Measurements from ENCODE around the gene CPNE6.

CPNE6 gene

DNA sequence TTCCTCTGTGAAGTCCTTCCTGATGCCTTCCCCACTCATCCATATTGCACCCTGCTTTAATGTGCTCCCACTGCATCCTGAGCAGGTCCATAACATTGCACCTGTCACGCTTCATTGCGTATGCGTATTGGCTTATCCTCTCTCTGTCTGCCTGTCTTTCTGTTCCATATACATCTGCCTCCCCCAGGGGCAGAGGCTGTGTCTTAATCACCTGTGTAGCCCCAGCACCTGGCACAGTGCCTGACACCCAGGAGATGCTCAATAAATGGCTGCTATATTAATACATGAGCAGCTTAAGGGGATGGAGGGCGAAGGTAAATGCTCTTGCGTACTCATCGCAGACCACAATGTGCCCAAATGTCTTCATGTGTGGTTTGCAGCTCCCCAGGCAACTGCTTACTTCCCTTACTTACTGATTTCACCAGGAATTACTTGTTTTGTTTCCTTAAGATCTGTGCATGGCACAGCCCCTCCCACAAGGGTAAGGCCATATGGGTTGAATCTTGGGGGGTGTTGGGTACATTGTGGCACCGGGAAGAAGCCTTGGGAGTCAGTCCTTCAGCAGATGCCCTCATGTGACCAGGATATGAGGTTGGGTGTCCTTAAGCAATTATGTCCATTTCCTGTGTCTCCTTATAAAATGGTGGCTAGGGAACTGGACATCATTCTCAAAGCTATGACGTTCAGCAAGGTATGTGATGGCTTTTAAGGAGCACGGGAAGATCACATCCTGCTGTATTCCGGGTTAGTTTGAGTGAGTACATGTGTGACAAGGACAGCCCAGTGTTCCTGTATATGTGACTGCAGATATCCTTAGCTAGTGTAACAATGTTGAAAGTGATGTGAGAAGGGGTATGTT, 848 bp upstream of the CPNE6 start:
- no peak for DNase-seq
- Mint-ChIP-seq H3K9me3 (no peaks in the 10 kb centered on the region), H3K27me3 (peaks cover 9% of the 10 kb centered on the region), H3K36me3 (ENCODE audit: low read depth) (no peaks in the 10 kb centered on the region), H3K27ac (peak overlapping the region; percentile 54), H3K4me1 (ENCODE audit: low read depth) (peaks cover 16% of the 10 kb centered on the region), H3K4me3 (no peak overlapping the region)

DNA sequence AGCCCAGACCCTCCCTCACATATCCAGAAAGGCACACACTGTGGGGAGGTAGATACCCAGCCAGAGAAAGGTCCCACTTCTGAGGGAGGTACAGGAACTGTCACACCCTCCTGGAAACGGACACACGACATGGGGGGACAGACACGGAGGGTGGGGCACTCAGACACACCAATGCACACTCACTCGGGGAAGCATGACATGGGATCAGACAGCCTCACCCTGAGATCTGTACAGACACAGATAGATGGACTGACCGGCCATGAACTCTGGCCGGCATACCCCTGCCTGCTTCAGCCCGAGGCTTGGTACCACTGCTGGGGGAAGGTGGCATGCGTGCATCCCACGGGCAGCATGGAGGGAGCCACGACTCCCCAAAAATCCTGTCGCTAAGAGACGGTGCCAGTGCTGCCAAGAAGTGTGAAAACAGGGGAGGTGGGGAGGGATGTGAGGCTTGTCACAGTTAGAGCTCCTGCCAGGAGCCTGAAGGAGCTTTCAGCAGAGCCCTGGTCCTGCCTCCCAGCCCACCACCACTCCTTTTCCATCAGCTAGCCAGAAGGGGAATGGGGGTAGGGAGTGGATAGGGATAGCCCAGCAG, 571 bp downstream of the CPNE6 start:
- Mint-ChIP-seq H3K4me3 (no peak overlapping the region), H3K27ac (no peak overlapping the region), H3K36me3 (ENCODE audit: low read depth) (no peaks in the 10 kb centered on the region), H3K27me3 (peaks cover 9% of the 10 kb centered on the region), H3K9me3 (no peaks in the 10 kb centered on the region), H3K4me1 (ENCODE audit: low read depth) (peaks cover 16% of the 10 kb centered on the region)
- no peak for DNase-seq

- DNase-seq, result no peak
- Mint-ChIP-seq H3K27me3 (peaks cover 9% of the 10 kb centered on the region), H3K4me1 (ENCODE audit: low read depth) (peaks cover 16% of the 10 kb centered on the region), H3K36me3 (ENCODE audit: low read depth) (no peaks in the 10 kb centered on the region), H3K4me3 (no peak overlapping the region), H3K9me3 (no peaks in the 10 kb centered on the region), H3K27ac (no peak overlapping the region)
Observed at GRCh38 chr14:24072436-24072835, 1.1 kb downstream of the CPNE6 start.

DNA sequence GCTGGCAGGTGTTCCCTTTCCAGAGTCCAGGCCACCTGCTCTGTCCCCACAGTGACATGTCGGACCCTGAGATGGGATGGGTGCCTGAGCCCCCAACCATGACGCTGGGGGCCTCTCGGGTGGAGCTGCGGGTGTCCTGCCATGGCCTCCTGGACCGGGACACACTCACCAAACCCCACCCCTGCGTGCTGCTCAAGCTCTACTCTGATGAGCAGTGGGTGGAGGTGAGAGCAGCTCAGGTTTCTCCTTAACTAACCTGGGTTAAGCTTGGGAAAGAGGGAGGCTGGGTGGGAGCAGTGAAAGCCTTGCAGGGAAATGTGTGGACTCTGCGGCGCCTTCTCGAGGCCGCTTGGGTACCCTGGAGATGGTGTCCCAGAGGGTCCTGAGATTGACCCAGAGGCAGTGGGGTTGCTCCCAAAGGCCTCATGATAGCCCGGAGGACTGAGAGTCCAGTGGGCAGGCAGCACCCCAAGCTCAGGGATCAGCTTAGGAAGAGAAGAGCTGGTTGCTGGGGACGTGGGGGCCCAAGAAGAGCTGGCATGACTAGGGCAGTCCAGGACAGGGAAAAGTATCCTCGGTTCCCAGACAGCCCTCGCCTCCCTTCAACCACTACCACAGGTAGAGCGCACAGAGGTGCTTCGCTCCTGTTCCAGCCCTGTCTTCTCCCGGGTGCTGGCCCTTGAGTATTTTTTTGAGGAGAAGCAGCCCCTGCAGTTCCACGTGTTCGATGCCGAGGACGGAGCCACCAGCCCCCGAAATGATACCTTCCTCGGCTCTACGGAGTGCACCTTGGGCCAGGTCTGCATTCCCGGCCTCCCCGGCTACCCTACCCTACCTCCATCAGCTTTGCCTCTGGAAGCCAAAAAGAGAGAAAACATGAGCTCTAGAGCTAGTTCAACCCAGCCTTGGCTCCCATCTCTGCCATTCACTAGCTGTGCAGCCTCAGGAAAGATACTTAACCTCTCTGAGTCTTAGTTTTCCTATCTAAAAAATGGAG, 1.8 kb downstream of the CPNE6 start:
- no peaks in the 10 kb centered on the region for H3K9me3 Mint-ChIP-seq
- H3K36me3 Mint-ChIP-seq (ENCODE audit: low read depth), result no peaks in the 10 kb centered on the region
- no peak overlapping the region for H3K4me3 Mint-ChIP-seq
- DNase-seq, result no peak
- peaks cover 9% of the 10 kb centered on the region for H3K27me3 Mint-ChIP-seq
- no peak overlapping the region for H3K27ac Mint-ChIP-seq
- H3K4me1 Mint-ChIP-seq (ENCODE audit: low read depth), result peaks cover 16% of the 10 kb centered on the region

DNA sequence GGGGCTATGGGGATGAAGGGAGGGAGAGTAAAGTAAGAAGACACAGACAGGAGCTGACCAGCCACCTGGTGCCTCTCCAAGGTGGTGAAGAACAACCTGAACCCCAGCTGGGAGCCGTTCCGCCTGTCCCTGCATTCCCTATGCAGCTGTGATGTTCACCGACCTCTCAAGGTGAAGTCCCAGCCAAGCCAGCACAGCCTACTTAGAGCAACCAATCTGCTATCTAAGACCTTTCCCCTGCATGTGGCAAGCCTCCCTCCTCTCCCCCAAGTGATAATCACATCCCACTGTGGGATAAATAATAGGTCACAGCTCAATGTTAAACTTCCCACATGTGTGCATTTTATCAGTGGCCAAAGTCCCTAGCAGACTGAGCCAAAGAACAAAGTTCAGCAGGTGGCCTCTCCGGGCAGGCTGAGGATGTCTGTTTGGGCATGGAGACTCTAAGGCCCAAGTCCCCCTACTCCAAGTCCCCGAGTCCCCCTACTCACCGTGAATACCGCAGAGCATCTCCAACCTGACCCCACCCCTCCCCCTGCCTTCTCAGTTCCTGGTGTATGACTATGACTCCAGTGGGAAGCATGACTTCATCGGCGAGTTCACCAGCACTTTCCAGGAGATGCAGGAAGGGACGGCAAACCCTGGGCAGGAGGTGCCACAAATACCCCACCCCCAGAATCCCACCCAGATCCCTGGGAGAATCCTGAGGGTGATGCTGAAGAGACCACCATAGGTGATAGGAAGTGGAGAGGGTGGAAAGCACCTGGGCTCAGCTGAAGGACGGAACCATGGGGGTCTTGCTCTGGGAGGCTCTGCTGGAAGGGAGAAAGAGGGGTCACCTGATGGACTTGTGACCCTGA, 3.5 kb downstream of the CPNE6 start:
- Mint-ChIP-seq H3K4me3 (no peak overlapping the region), H3K9me3 (no peaks in the 10 kb centered on the region), H3K27me3 (peaks cover 5% of the 10 kb centered on the region), H3K27ac (no peak overlapping the region), H3K4me1 (ENCODE audit: low read depth) (peaks cover 17% of the 10 kb centered on the region), H3K36me3 (ENCODE audit: low read depth) (no peaks in the 10 kb centered on the region)
- DNase-seq, result no peak

GRCh38 chr14:24075485-24076301, 4.3 kb downstream of the CPNE6 start:
- DNase-seq, result no peak
- no peak overlapping the region for H3K27ac Mint-ChIP-seq
- no peak overlapping the region for H3K4me3 Mint-ChIP-seq
- H3K27me3 Mint-ChIP-seq, result no peaks in the 10 kb centered on the region
- H3K36me3 Mint-ChIP-seq (ENCODE audit: low read depth), result no peaks in the 10 kb centered on the region
- H3K9me3 Mint-ChIP-seq, result no peaks in the 10 kb centered on the region
- H3K4me1 Mint-ChIP-seq (ENCODE audit: low read depth), result peaks cover 19% of the 10 kb centered on the region

- H3K27ac Mint-ChIP-seq, result no peak overlapping the region
- peaks cover 16% of the 10 kb centered on the region for H3K4me1 Mint-ChIP-seq (ENCODE audit: low read depth)
- DNase-seq, result no peak
- no peak overlapping the region for H3K4me3 Mint-ChIP-seq
- no peaks in the 10 kb centered on the region for H3K9me3 Mint-ChIP-seq
- H3K36me3 Mint-ChIP-seq (ENCODE audit: low read depth), result no peaks in the 10 kb centered on the region
- no peaks in the 10 kb centered on the region for H3K27me3 Mint-ChIP-seq
Observed at GRCh38 chr14:24076302-24076601, 4.9 kb downstream of the CPNE6 start.

- Mint-ChIP-seq H3K4me3 (no peak overlapping the region), H3K27me3 (no peaks in the 10 kb centered on the region), H3K4me1 (ENCODE audit: low read depth) (peaks cover 17% of the 10 kb centered on the region), H3K36me3 (ENCODE audit: low read depth) (no peaks in the 10 kb centered on the region), H3K27ac (no peak overlapping the region), H3K9me3 (no peaks in the 10 kb centered on the region)
- no peak for DNase-seq
Observed at GRCh38 chr14:24077086-24077485, 5.7 kb downstream of the CPNE6 start.

- H3K4me3 Mint-ChIP-seq, result no peak overlapping the region
- no peaks in the 10 kb centered on the region for H3K27me3 Mint-ChIP-seq
- H3K4me1 Mint-ChIP-seq (ENCODE audit: low read depth), result peaks cover 19% of the 10 kb centered on the region
- no peak for DNase-seq
- no peak overlapping the region for H3K27ac Mint-ChIP-seq
- no peaks in the 10 kb centered on the region for H3K9me3 Mint-ChIP-seq
- no peaks in the 10 kb centered on the region for H3K36me3 Mint-ChIP-seq (ENCODE audit: low read depth)
Observed at GRCh38 chr14:24078146-24078545, 6.8 kb downstream of the CPNE6 start.

DNA sequence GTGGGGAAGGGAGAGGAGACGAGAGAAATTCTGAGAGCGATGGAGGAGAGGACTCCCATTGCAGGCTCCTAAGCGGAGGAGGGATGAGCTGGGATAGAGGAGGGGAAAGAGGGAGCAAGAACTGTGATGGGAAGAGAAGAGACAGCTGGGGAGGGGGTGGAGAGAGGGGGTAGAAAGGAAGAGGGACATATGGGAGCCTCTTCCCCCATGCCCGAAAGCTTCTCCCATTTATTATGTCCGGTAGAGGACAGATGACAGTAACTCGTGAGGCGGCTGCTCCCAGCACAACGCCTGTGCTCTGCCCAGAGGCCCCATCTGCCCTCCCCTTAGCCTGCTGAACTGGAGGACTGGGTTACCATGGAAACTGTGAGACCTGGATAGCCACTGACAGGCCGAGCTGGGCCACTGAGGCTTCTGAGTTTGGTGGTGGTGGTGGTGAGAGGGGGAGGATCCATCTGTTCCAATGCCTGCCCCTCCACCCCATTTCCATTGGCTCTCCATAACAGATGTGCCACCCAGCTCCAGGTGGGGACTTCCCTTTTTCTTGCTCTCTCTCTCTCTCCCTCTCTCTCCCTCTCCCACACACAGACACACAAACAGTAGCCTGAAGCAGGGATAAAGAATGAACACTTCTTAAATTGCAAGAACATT, 8.3 kb downstream of the CPNE6 start:
- no peak overlapping the region for H3K27ac Mint-ChIP-seq
- H3K4me1 Mint-ChIP-seq (ENCODE audit: low read depth), result peaks cover 19% of the 10 kb centered on the region
- no peak overlapping the region for H3K4me3 Mint-ChIP-seq

GRCh38 chr14:24080142-24080530, 8.8 kb downstream of the CPNE6 start:
- peaks cover 19% of the 10 kb centered on the region for H3K4me1 Mint-ChIP-seq (ENCODE audit: low read depth)
- no peaks in the 10 kb centered on the region for H3K36me3 Mint-ChIP-seq (ENCODE audit: low read depth)
- H3K27ac Mint-ChIP-seq, result peak overlapping the region; percentile 80
- H3K27me3 Mint-ChIP-seq, result no peaks in the 10 kb centered on the region
- no peaks in the 10 kb centered on the region for H3K9me3 Mint-ChIP-seq
- DNase-seq, result no peak
- peak overlapping the region; percentile 55 for H3K4me3 Mint-ChIP-seq

More for the DNA sequence above, 8.3 kb downstream of the CPNE6 start:
- no peaks in the 10 kb centered on the region for H3K36me3 Mint-ChIP-seq (ENCODE audit: low read depth)
- H3K9me3 Mint-ChIP-seq, result no peaks in the 10 kb centered on the region
- no peaks in the 10 kb centered on the region for H3K27me3 Mint-ChIP-seq
- no peak for DNase-seq

DNA sequence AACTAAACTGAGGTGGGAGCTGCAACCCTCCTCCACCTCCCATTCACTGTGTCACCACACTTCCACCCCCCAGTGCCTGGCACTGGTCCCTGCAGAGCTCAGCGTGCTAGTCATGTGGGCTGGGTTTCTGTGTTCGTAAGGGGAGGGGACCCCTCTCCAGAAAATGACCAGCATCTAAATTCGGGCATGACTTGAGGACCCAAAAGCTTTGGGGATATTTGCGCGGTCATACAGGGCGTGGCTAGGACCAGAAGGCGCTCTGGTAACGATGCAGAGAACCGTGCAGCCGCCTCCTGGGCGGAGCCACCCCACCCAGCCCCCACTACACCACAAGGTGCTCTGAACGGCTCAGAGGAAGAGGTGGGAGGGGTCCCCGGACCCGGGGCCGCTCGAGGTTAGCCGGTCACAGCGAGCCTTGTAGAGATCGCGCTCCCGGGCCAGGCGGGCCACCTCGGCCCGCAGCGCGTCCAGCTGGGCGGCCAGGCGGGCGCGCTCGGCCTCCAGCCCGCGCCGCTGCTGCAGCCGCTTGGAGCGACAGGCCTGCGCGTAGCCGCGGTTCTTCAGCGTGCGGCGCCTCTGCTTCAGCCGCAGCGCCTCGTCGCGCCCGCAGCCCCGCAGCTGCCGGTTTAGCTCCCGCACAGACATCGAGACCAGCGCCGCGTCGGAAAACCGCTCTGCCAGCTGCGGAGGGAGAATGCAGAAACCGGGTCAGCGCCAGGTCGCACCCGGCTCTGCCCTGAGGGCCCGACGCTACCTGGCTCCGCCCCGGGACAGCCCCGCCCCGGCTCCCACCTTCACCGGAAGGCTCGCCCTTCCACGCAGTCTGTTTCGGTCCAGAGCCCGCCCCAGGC, 9.8 kb downstream of the CPNE6 start:
- H3K4me3 Mint-ChIP-seq, result peak overlapping the region; percentile 77

More for the DNA sequence above, 9.8 kb downstream of the CPNE6 start:
- no peaks in the 10 kb centered on the region for H3K27me3 Mint-ChIP-seq
- peak; percentile 86 for DNase-seq
- no peaks in the 10 kb centered on the region for H3K9me3 Mint-ChIP-seq
- no peaks in the 10 kb centered on the region for H3K36me3 Mint-ChIP-seq (ENCODE audit: low read depth)
- H3K27ac Mint-ChIP-seq, result peak overlapping the region; percentile 80
- H3K4me1 Mint-ChIP-seq (ENCODE audit: low read depth), result peaks cover 19% of the 10 kb centered on the region

All from activated T-cell treated with anti-CD3 and anti-CD28 coated beads, Interleukin-2, amount 50 U/mL, for 24 hours (primary cell).